Epidermal melanocyte (primary cell): ENCODE measurements around the gene STAT5A.

Experiments used
- DNase-seq: peaks from one replicate; pipeline ENCODE4 v3.0.0; 2011; ENCODE audit warnings: low spot score; ENCODE audit not compliant: insufficient read length

Gene STAT5A

GRCh38 chr17:42266918-42267766 is 21.2 kb upstream of the STAT5A start:
- no peak for DNase-seq

GRCh38 chr17:42268236-42268635 is 20.1 kb upstream of the STAT5A start:
- DNase-seq, result no peak

DNA sequence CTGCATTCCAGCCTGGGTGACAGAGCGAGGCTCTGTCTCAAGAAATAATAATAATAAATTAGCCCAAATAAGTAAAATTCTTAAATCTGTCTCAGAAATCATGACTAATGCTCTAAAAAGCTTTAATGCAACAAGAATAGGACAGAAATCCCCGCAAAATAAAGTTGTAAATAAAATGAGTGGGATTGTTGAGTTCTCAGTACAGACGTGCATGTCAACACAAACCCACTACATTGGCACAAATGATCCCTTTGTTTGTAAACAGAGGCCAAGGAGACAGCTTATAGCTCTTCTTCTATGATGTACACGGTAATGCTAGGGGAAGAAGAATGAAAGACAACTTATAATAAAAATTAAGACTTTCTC is 18.1 kb upstream of the STAT5A start:
- no peak for DNase-seq

- no peak for DNase-seq
Measured at GRCh38 chr17:42270596-42270995, 17.7 kb upstream of the STAT5A start.

DNA sequence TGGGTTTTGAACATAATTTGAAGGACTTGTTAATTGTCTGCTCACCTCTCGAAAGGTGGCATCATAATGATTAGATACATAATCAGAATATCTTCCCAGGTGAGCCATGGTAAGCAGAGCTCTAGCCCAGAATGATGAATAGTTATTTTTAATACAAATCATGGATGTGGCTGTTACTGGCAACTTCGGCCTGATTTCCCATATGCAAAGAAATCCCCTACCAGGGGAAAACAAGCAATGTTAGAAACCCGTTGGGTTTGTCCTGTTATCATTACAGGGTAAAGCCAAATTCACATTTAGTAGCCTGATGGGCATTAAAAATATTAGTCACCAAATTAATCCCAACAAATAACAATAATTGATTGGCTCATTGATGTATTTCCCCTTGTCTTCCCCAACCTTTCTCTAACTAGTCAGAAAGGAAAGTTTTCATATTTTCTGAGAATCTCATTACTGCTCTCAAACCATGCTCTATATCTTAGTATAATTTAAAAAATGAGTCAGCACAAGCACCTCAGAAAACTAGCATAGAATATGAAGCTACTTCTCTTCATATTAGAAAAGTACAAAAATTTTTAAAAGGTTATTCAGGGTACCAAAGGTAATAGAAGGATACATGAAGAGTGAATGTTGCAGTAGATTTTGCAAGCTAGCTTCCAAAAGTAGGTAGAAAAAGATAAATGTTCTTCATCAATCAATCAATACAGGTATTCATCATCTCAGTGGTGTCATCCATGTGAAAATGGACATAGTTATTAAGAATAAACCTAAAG is 17.1 kb upstream of the STAT5A start:
- DNase-seq, result no peak

- DNase-seq, result no peak
Measured at GRCh38 chr17:42271779-42272035, 16.6 kb upstream of the STAT5A start.

GRCh38 chr17:42272162-42272907 is 16.0 kb upstream of the STAT5A start:
- no peak for DNase-seq

DNA sequence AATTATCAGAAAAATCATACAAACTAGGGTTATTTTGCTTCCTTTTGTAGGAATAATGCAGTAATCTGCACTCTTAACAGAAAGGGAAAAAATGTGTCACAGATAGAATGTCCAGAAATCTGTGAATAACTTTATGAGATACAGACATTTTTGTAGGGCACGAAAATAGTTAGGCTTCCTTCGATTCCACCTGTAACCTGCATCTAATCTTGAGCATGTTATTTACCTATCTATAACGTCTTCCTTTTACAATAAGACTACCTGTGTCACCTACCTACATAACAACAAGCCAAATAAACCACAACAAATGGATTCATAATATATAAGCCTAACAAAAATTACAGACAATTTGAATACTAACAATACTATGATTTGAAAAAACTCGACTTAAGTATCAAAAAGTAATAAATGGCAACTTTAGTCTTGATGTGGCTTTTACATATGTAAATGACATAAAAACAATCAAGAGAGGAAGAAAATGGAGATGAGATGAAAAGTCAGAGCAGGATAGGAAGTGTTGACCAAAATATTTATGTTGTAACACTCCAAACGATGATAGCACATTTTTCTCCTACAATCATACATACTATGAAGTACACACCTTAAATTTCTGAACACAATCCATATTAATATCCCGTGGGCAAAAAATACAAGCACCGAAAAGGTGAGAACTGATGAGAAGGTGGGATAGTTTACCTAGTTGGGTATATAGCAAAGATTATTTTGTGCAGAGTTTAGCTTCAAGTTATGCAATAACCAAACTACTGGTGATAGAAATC is 14.6 kb upstream of the STAT5A start:
- no peak for DNase-seq

DNA sequence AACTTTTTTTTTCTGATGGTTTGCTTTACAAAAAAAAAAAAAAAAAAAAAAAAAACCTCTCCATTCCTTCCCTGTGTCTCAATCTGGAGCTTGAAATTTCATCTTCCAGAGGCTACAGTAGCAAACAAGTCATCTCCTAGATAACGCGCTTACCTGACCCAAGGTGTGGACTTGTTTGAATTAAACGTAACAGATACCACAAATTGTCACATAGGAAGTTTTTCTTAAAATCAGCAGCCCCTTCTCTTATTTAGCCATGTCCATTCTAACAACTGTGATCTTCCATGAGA is 14.1 kb upstream of the STAT5A start:
- DNase-seq, result no peak

- no peak for DNase-seq
Measured at GRCh38 chr17:42274812-42275526, 13.3 kb upstream of the STAT5A start.

DNA sequence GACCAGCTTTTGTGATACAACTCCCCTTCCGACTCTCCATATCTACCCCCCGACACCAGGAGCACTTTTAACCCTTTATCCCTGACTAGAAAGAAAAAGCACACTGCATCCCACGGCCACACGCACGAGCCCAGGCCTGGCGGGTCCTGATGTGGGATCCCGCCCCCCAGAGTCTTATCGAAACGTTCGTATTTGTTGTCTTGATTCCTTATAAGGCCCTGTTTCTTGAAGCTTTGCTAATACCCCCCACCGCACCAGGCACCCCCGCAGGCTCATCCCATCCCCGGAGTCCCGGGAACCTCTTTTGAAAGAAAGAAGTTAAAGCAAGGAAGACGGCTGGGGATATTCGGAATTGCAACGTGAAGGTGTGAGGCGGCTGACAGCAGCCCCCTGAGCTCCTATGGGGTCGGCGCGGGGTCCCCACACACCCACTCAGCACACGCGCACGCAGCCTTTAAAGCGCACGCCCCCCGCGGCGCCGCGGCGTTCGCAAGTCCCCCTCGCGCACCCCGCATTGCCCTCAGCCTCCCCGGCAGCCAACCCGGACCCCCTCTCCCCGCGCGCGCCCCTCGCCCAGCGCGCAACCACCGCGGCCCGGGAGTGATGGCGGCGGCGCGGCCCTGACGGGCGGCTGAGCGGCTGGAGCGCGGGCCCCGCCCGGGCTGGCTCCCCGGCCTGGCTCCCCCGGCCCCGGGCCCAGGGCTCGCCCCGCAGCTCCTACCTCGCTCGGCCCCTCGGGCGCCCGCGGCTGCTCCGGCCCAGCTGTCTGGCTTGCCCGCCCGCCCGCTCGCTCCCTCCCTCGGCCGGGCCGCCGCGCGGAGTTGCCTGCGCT is 12.6 kb upstream of the STAT5A start:
- DNase-seq, result no peak

DNA sequence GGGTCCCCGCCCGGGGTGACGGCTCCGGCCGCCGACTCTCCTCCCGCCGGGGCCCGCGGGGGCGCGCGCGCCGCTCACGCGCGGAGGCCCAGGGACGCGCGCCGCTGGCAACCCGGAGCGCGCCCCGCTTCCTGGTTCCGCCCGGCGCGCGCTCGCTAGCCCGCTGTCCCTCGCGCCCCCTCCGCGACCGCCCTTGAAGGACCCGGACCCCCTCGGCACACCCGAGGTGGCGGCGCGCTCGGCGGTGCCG is 12.0 kb upstream of the STAT5A start, which contains the start of gene STAT5B:
TSS of gene STAT5B (minus strand) at position 33 of the 250 bp plus-strand sequence. CDS start 44,264 bp downstream, outside the sequence.
- DNase-seq, result no peak

GRCh38 chr17:42276609-42277341 is 11.5 kb upstream of the STAT5A start:
- no peak for DNase-seq

GRCh38 chr17:42277342-42277712 is 11.0 kb upstream of the STAT5A start:
- DNase-seq, result no peak

- no peak for DNase-seq
Measured at GRCh38 chr17:42279776-42280630, 8.3 kb upstream of the STAT5A start.

- DNase-seq, result no peak
Measured at GRCh38 chr17:42281571-42282096, 6.7 kb upstream of the STAT5A start.

DNA sequence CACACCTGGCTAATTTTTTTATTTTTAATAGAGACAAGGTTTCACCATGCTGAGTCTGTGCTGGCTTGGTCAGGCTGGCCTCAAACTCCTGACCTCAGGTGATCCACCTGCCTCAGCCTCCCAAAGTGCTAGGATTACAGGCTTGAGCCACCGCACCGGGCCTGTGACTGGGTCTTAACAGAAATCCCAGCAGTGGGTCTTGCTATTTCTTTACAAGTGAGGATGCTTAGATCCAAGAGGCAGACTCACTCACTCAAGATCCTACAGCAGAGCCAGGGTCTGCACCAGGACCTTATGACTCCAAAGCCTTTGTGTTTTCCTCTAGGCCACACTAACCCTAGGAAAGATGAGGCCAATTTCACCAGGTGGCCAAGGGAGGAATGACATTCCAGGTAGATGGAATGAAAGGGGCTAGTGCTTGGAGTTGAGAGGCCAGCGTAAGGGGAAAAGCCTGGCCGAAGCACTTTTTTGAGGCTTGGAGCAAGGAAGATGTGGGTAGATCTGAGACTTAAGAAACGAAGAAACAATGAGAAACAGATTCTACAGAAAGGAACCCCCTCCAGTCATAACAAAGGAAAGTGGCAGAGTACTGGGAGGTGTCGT is 5.7 kb upstream of the STAT5A start:
- no peak for DNase-seq
